NB4 (cell line): ENCODE measurements around the gene RNF217.
"Not testable (repeated sequence)": the region's sequence is repeated elsewhere in the genome, so short reads cannot be mapped to it uniquely, and the experiment has no call there.

ENCODE experiments used
- CTCF ChIP-seq: IDR thresholded peaks from one replicate; pipeline ENCODE4 v1.5.1; 2012; ENCODE audit warnings: low read depth, low read length
- MAX ChIP-seq: IDR thresholded peaks from 2 replicates; pipeline ENCODE4 v1.6.1; 2011; ENCODE audit warnings: low read depth, low read length
- POLR2A ChIP-seq: IDR thresholded peaks from 2 replicates; pipeline ENCODE4 v1.6.1; 2011; ENCODE audit warnings: mild to moderate bottlenecking; ENCODE audit not compliant: insufficient read length; ENCODE audit errors: extremely low read depth

GRCh38 chr6:125034929-125035328 is 72.7 kb downstream of the RNF217 start:
- TF ChIP-seq CTCF, POLR2A, MAX: not testable (repeated sequence)
